GM12873 (cell line): ENCODE measurements around the gene ZBTB17.

Source experiments
- TF ChIP-seq, protein P1 (sequence below): IDR thresholded peaks from 2 replicates; pipeline ENCODE4 v1.5.1; 2012; ENCODE audit warnings: low read depth, mild to moderate bottlenecking, moderate library complexity, low read length, control low read depth; ENCODE audit not compliant: insufficient read depth; ENCODE audit errors: missing control alignments

The ZBTB17 gene

DNA sequence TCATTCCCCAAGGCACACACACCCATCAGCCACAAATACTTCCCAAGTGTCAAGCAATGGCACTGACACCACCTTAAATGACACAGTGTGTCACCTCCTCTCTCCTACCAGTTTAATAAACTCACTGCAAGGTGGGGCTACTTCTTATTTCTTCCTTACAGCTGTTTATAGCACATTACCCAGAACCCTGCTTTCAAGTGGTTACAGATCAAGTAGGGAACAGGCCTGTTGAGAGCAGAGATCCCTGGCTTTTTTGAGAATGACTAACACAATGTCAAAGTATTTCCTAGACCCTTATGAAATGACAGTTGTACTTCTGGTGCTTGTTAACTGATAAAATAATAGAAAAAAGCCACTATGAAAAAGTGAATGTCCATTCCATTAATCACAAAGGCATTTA is 19.8 kb downstream of the ZBTB17 start:
- TF ChIP-seq, protein P1, sequence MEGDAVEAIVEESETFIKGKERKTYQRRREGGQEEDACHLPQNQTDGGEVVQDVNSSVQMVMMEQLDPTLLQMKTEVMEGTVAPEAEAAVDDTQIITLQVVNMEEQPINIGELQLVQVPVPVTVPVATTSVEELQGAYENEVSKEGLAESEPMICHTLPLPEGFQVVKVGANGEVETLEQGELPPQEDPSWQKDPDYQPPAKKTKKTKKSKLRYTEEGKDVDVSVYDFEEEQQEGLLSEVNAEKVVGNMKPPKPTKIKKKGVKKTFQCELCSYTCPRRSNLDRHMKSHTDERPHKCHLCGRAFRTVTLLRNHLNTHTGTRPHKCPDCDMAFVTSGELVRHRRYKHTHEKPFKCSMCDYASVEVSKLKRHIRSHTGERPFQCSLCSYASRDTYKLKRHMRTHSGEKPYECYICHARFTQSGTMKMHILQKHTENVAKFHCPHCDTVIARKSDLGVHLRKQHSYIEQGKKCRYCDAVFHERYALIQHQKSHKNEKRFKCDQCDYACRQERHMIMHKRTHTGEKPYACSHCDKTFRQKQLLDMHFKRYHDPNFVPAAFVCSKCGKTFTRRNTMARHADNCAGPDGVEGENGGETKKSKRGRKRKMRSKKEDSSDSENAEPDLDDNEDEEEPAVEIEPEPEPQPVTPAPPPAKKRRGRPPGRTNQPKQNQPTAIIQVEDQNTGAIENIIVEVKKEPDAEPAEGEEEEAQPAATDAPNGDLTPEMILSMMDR: no peak

DNA sequence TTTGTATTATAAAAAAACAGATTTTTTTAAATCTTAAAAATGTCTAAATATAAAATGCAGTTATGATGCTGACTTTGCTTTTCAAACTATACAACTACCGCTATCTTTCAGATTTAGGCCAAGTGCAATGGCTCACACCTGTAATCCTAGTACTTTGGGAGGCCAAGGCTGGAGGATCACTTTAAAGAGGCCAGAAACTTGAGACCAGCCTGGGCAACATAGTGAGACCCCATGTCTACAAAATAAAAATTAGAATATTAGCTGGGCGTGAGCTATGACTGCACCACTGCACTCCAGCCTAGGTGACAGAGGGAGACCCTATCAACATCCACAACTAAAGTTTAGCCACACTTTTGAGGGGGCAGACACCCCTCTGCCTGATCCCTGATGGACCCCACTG is 20.3 kb downstream of the ZBTB17 start:
- TF ChIP-seq, protein P1: no peak

DNA sequence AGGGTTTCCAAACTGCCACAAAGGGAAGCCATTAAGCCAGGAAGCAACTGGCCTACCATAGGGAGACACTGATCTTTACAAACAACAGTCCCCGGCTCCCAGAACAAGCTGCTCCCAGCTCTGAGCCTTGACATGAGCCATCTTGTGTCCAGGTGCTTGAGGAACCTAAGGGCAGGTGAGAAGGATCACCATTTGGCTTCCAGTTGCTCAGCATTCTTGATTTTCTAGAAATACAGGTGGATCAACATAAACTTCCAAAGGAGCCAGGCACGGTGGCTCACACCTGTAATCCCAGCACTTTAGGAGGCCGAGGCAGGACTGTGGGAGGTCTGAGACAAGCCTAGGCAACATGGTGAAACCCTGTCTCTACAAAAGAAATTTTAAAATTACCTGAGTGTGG is 21.6 kb downstream of the ZBTB17 start:
- TF ChIP-seq, protein P1: no peak

DNA sequence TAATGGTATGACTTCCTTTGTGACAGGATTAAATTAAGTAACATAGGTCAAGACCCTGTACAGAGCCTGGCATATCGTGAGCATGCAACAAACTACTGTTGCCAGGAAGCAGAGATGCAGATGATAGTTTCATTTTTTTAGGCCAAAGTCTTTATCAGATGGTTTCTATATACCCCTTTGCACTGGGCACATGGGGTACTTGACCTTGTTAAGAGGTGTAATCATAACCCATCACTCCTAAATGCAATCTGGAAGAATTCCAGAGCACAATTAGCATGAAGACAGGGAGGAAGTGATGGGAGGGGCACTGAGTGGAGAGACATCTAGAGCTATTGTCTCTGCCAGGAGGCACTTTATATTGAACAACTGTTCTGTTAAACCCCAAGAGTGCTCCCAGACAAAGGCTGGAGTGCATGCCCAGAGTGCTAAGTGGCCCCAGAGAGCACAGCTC is 22.1 kb downstream of the ZBTB17 start:
- TF ChIP-seq, protein P1: no peak

DNA sequence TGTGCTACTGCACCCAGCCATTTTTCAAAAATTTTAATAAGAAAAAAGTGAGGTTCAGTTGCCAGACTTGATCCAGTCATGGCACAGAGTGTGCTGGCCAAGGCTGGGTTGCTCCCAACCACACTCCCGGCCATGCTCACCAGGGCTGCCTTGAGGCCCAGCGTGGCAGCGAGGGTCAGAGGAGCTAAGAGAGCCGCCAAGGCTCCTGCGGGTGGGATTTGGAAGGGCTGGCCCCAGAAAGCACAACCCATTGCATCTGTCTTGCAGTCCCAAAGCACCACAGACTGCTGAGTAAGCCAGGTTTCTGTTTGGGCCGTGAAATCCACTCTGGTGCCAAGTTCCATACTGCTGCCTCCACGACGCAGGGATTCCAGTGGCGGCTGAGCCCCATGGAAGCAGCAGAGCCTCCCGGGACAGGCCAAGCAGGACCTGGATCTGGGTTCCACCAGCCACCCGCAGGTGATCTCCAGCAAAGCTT is 22.6 kb downstream of the ZBTB17 start:
- TF ChIP-seq, protein P1: no peak

DNA sequence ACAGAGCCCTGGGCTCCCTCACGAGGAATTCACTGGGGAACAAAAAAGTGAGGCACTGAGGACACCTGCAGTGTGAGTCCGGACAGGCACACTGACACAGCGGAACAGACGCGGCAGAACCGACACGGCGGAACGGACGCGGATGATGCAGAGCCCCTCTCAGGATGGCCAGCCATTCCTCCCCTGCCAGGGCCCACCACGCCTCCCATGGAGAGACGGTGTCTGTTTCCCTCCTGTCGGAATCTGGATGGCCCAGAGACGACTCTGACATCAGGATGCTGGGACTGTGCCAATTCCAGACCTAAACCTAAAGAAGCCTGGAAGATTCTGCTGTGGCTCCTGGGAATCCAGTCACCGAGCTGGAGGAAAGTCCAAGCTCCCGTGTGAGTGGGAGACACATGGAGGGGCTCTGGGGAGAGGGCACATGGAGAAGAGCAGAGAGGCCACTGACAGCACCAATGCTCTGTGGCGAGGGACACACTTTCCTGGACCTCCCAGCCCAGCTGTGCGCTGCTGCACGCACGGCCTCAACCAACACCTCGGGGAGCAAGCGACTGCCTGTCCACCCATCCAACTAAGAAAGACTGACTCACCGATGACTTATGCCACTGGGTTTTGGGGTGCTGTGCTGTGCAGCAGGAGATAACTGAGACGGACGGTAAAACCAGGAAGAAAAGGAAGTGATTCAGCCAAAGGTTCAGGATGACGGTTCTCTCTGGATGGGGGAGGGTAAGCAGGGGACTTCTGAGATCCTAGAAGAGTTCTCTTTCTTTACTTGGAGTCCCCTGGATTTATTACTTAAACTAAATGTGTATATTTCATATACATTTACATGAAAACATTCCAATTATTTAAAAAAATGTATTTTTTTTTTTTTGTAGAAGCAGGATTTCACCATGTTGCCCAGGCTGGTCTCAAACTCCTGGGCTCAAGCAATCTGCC is 23.3 kb downstream of the ZBTB17 start:
- TF ChIP-seq, protein P1: no peak

DNA sequence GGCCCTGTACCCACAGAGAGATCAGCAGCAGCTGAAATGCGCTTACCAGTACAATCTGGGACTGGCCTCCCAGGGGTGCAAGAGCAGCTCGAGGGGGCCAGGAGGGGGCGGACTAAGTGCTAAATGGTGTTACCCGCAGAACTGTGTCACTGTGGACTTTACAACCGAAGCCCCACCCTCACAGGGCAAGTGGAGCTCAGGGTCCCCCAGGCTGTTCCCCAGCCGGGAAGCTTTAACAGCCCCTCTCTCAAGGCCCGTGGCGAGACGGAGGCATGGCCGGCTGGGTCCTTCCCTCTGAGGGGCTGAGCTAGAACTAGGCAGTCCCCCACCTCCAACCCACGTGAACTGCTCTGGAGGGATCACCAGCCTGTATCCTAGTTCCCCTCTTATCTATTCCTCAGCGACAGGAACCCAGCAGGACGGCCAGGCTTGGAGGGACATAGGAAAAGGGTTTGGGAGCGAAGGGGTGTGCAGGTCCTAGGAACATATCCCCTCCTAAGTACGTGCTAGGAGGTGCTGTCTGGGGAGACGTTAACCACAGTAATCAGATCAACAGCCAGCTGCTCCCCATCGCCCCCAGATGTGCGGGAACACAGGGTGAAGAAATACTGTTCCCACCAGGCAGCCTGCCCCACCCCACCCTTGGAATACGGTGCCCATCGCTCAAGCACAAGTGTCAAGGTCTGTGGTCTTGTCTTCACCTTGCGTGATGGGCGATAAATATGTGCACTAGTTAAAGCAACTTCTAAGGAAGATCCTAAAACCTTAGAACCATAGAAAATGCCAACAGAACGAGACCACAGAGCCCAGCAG is 24.4 kb downstream of the ZBTB17 start:
- TF ChIP-seq, protein P1: no peak
